ENCODE results near the gene PRR15L. TPM values are rescaled to one million over a fixed set of nuclear protein-coding genes. Genes with fewer than 3 reads are reported as not detected.
"Not testable (repeated sequence)": the region's sequence is repeated elsewhere in the genome, so short reads cannot be mapped to it uniquely, and the experiment has no call there.

Gene PRR15L
- total RNA-seq, 2 experiments from 2014 or later: not detected

DNA sequence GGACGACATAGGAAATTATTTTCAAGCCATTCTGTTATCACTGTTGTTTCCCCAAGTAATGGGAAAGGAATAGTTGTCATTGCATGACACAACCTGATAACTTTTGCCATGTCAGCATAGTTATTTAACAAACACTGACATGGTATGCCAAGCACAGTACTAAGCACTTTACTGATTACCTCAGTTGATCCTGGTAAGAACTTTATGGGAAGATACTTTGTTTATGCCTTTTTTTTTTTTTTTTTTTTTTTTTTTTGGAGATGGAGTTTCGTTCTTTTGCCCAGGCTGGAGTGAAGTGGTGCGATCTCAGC, 32.0 kb downstream of the PRR15L start:
- H3K4me3 Mint-ChIP-seq: no peak overlapping the region
- DNase-seq: no peak
- CTCF ChIA-PET: no interaction called here
- no peaks in the 10 kb centered on the region for H3K9me3 Mint-ChIP-seq
- no peaks in the 10 kb centered on the region for H3K27me3 Mint-ChIP-seq (ENCODE audit: low read depth)
- no peak overlapping the region for H3K27ac Mint-ChIP-seq
- H3K36me3 Mint-ChIP-seq (ENCODE audit: low read depth): peaks cover 23% of the 10 kb centered on the region
- intact Hi-C loops (cut with micrococcal nuclease): no loop called here
- H3K4me1 Mint-ChIP-seq (ENCODE audit: low read depth): no peaks in the 10 kb centered on the region

DNA sequence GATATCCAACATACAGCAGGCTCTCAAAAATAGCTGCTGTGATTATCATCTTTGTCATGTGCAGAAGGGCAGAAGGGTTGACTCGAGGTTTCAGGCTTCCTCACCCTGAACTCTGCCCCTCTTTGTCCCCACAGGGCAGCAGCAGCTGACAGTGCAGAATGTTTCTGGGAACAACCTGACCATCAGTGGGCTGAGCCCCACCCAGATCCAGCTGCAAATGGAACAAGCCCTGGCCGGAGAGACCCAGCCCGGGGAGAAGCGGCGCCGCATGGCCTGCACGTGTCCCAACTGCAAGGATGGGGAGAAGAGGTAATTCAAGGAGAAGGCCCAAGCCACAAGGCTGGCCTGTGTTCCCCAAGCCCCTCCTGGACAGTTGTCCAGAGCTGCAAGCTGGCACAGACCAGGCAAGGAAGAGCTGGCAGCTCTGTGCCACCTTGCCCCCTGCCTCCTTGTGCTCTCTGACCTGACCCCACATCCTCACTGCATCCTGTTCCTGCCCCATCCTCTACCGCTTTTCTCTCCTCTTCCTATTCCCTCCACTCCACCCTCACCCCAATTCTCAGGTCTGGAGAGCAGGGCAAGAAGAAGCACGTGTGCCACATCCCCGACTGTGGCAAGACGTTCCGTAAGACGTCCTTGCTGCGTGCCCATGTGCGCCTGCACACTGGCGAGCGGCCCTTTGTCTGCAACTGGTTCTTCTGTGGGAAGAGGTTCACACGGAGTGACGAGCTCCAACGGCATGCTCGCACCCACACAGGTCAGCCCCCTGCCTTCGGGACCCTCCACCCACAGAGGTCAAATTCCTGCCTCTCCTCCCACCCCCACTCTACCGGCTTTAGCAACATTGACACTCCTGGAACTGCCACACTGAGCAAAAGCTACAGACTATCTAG, 32.7 kb downstream of the PRR15L start:
- Mint-ChIP-seq H3K4me3 (no peak overlapping the region), H3K4me1 (ENCODE audit: low read depth) (no peaks in the 10 kb centered on the region), H3K9me3 (no peaks in the 10 kb centered on the region), H3K36me3 (ENCODE audit: low read depth) (peaks cover 23% of the 10 kb centered on the region), H3K27ac (no peak overlapping the region), H3K27me3 (ENCODE audit: low read depth) (no peaks in the 10 kb centered on the region)
- DNase-seq: no peak
- intact Hi-C loops (cut with micrococcal nuclease): no loop called here
- CTCF ChIA-PET: no interaction called here

DNA sequence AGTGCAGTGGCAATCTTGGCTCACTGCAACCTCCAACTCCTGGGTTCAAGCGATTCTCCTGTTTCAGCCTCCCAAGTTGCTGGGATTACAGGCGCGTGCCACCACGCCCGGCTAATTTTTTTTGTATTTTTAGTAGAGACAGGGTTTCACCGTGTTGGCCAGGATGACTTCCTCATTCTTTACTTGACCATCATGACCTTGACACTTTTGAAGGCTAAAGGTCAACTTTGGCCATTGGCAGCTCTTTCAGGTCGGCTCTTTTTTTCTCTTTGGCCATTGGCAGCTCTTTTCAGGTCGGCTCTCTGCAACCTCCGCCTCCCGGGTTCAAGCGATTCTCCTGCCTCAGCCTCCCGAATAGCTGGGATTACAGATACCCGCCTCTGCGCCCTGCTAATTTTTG, 37.8 kb downstream of the PRR15L start:
- H3K27me3 Mint-ChIP-seq (ENCODE audit: low read depth); intact Hi-C loops (cut with micrococcal nuclease); DNase-seq; H3K4me3 Mint-ChIP-seq; CTCF ChIA-PET; H3K27ac Mint-ChIP-seq; H3K9me3 Mint-ChIP-seq: not testable (repeated sequence)
- peaks cover 10% of the 10 kb centered on the region for H3K4me1 Mint-ChIP-seq (ENCODE audit: low read depth)
- peaks cover 20% of the 10 kb centered on the region for H3K36me3 Mint-ChIP-seq (ENCODE audit: low read depth)

DNA sequence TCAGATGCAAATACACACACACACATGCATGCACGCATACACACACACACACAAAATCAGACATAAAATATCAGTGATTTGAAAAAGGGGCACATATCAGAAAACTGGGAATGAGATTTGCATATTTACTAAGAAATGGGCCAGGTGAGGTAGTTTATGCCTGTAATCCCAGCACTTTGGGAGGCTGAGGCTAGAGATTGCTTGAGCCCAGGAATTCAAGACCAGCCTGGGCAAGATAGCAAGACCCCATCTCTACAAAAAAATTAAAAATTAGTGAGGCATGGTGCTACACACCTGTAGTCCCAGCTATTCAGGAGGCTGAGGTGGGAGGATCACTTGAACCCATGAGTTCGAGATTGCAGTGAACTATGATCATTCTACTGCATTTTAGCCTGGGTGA, 38.7 kb downstream of the PRR15L start:
- peaks cover 10% of the 10 kb centered on the region for H3K4me1 Mint-ChIP-seq (ENCODE audit: low read depth)
- H3K27ac Mint-ChIP-seq: no peak overlapping the region
- intact Hi-C loops (cut with micrococcal nuclease): no loop called here

DNA sequence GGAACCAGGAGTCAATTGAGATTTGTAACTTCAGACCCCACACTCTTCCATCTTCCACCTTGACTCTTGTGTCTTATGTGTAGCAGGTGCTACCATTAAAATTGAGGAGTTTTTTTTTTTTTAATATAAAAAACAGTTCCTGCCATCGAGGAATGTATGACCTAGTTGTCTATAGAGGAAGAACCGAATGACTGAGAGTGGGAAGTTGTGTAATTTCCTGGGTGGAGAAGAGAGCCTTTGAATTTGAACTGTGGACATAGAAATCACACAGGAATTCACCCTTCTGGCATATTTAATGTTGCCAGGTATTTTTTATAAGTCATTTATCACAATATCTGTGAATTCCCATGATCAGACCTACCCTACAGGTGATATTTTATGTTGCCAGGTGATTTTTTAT, 39.7 kb downstream of the PRR15L start:
- CTCF ChIA-PET: no interaction called here
- no peak overlapping the region for H3K4me3 Mint-ChIP-seq
- no peak for DNase-seq
- no peak overlapping the region for H3K27ac Mint-ChIP-seq
- no peaks in the 10 kb centered on the region for H3K9me3 Mint-ChIP-seq
- intact Hi-C loops (cut with micrococcal nuclease): no loop called here
- peaks cover 10% of the 10 kb centered on the region for H3K4me1 Mint-ChIP-seq (ENCODE audit: low read depth)
- H3K36me3 Mint-ChIP-seq (ENCODE audit: low read depth): peaks cover 10% of the 10 kb centered on the region
- H3K27me3 Mint-ChIP-seq (ENCODE audit: low read depth): no peaks in the 10 kb centered on the region

More for the DNA sequence above, 38.7 kb downstream of the PRR15L start:
- CTCF ChIA-PET: interaction anchor here (0.6 kb wide), 1 partner anchor 69 kb away, joined by 4 read pairs; no protein-coding TSS in a partner anchor
- no peak for DNase-seq
- H3K36me3 Mint-ChIP-seq (ENCODE audit: low read depth): peaks cover 16% of the 10 kb centered on the region
- H3K9me3 Mint-ChIP-seq: no peaks in the 10 kb centered on the region
- no peaks in the 10 kb centered on the region for H3K27me3 Mint-ChIP-seq (ENCODE audit: low read depth)
- H3K4me3 Mint-ChIP-seq: no peak overlapping the region

DNA sequence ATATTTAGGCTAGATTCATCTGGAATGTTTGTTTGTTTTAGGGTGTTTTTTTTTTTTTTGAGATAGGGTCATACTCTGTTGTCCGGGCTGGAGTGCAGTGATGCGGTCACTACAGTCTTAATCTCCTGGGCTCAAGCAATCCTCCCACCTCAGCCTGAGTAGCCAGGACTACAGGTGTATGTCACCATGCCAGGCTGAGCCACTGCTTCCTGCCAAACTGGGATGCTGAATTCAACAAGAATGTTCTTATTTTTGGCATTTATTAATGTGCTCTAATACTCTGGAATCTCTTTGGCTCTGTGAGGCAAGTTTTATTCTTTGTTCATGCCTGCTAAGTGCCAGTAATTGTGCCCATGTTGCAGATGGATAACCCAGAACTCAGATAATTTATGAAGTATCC, 40.1 kb downstream of the PRR15L start:
- DNase-seq: no peak
- no peaks in the 10 kb centered on the region for H3K9me3 Mint-ChIP-seq
- CTCF ChIA-PET: no interaction called here
- intact Hi-C loops (cut with micrococcal nuclease): no loop called here
- H3K4me3 Mint-ChIP-seq: no peak overlapping the region
- H3K36me3 Mint-ChIP-seq (ENCODE audit: low read depth): peaks cover 10% of the 10 kb centered on the region
- H3K4me1 Mint-ChIP-seq (ENCODE audit: low read depth): peaks cover 10% of the 10 kb centered on the region
- H3K27ac Mint-ChIP-seq: no peak overlapping the region
- no peaks in the 10 kb centered on the region for H3K27me3 Mint-ChIP-seq (ENCODE audit: low read depth)

DNA sequence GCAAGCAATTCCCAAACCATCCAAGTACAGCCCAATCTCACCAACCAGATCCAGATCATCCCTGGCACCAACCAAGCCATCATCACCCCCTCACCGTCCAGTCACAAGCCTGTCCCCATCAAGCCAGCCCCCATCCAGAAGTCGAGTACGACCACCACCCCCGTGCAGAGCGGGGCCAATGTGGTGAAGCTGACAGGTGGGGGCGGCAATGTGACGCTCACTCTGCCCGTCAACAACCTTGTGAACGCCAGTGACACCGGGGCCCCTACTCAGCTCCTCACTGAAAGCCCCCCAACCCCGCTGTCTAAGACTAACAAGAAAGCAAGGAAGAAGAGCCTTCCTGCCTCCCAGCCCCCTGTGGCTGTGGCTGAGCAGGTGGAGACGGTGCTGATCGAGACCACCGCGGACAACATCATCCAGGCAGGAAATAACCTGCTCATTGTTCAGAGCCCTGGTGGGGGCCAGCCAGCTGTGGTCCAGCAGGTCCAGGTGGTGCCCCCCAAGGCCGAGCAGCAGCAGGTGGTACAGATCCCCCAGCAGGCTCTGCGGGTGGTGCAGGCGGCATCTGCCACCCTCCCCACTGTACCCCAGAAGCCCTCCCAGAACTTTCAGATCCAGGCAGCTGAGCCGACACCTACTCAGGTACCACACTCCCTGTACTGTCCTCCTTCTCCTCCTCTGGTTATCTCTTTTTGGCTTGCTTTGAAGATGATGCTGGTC, 41.0 kb downstream of the PRR15L start:
- Mint-ChIP-seq H3K4me1 (ENCODE audit: low read depth) (peaks cover 10% of the 10 kb centered on the region), H3K27me3 (ENCODE audit: low read depth) (no peaks in the 10 kb centered on the region), H3K27ac (no peak overlapping the region), H3K4me3 (no peak overlapping the region), H3K36me3 (ENCODE audit: low read depth) (peaks cover 7% of the 10 kb centered on the region), H3K9me3 (no peaks in the 10 kb centered on the region)
- no peak for DNase-seq
- intact Hi-C loops (cut with micrococcal nuclease): no loop called here
- CTCF ChIA-PET: interaction anchor here (1.4 kb wide), 1 partner anchor 30 kb away, joined by 3 read pairs; no protein-coding TSS in a partner anchor

DNA sequence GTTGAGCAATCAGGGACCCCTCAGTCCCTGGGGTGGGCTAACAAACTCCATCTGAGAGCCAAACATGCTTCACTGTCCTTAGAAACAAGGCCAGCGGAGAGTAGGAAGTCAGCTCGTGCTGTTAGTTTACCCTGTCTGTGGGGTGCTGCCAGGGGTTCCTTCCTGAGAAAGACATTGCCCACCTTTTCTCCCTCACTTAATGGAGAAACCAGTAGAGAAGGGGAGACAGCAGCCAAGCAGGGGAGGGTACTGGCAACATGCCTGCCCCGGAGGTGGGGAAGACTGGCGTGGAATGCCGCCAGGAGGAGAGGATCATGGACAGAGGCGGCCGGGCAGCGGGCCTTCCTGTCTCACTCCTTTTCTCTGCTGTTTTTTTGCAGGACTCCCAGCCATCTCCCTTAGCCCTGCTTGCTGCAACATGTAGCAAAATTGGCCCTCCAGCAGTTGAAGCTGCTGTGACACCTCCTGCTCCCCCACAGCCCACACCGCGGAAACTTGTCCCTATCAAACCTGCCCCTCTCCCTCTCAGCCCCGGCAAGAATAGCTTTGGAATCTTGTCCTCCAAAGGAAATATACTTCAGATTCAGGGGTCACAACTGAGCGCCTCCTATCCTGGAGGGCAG, 41.8 kb downstream of the PRR15L start:
- no peaks in the 10 kb centered on the region for H3K27me3 Mint-ChIP-seq (ENCODE audit: low read depth)
- peaks cover 7% of the 10 kb centered on the region for H3K36me3 Mint-ChIP-seq (ENCODE audit: low read depth)
- DNase-seq: no peak
- CTCF ChIA-PET: interaction anchor here (1.4 kb wide), 1 partner anchor 31 kb away, joined by 3 read pairs; no protein-coding TSS in a partner anchor
- no peak overlapping the region for H3K27ac Mint-ChIP-seq
- no peaks in the 10 kb centered on the region for H3K9me3 Mint-ChIP-seq
- intact Hi-C loops (cut with micrococcal nuclease): no loop called here
- no peak overlapping the region for H3K4me3 Mint-ChIP-seq
- peaks cover 10% of the 10 kb centered on the region for H3K4me1 Mint-ChIP-seq (ENCODE audit: low read depth)

DNA sequence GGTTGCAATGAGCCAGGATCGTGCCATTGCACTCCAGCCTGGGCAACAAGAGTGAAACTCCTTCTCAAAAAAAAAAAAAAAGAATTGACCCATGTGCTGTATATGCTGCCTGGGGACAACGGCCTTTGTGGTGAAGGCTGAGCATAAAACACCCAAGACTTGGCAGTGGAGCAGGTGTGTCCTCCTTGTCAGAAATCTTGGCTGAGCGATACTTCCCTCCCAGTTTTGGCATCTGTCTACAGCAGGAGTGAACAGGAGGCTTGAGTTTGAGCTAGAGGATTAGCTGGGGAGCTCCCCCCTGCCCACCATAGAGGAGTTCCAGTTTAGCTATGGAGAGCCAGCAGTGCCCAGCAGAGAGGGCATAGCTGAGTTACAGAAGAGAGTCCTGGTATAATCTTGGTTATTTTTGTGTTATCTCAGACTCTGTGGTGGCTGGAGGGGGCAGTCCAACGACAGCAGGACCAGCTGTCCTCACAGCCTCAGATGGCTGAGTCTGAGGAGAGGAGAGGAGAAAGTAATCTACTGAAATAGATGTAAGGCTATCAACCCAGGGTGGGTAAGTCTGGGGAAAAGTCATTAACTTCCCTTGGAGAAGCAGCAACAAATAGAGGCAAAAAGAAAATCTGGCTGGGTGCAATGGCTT, 43.3 kb downstream of the PRR15L start:
- Mint-ChIP-seq H3K9me3 (no peaks in the 10 kb centered on the region), H3K27me3 (ENCODE audit: low read depth) (no peaks in the 10 kb centered on the region), H3K36me3 (ENCODE audit: low read depth) (peaks cover 5% of the 10 kb centered on the region), H3K27ac (no peak overlapping the region), H3K4me3 (no peak overlapping the region), H3K4me1 (ENCODE audit: low read depth) (peaks cover 9% of the 10 kb centered on the region)
- intact Hi-C loops (cut with micrococcal nuclease): no loop called here
- no peak for DNase-seq
- CTCF ChIA-PET: interaction anchor here (1.5 kb wide), 1 partner anchor 25 kb away, joined by 4 read pairs; no protein-coding TSS in a partner anchor

DNA sequence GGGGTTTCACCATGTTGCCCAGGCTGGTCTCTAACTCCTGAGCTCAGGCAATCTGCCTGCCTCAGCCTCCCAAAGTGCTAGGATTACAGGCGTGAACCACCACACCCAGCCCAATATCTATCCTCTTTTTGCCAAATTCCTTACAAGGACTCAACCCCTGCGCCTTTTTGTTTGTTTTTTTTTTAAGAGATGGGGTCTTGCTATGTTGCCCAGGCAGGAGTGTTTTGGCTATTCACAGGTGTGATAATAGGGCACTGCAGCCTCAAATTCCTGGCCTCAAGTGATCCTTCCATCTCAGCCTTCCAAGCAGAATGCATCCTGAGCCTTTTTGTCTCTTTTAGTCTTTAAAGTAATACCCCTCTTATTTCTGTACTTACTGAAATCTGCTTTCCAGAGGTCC, 44.6 kb downstream of the PRR15L start:
- peaks cover 9% of the 10 kb centered on the region for H3K36me3 Mint-ChIP-seq (ENCODE audit: low read depth)
- no peak for DNase-seq
- no peak overlapping the region for H3K4me3 Mint-ChIP-seq
- peaks cover 9% of the 10 kb centered on the region for H3K4me1 Mint-ChIP-seq (ENCODE audit: low read depth)
- no peak overlapping the region for H3K27ac Mint-ChIP-seq
- intact Hi-C loops (cut with micrococcal nuclease): no loop called here
- no peaks in the 10 kb centered on the region for H3K9me3 Mint-ChIP-seq
- H3K27me3 Mint-ChIP-seq (ENCODE audit: low read depth): no peaks in the 10 kb centered on the region
- CTCF ChIA-PET: interaction anchor here (1.5 kb wide), 1 partner anchor 23 kb away, joined by 4 read pairs; no protein-coding TSS in a partner anchor

DNA sequence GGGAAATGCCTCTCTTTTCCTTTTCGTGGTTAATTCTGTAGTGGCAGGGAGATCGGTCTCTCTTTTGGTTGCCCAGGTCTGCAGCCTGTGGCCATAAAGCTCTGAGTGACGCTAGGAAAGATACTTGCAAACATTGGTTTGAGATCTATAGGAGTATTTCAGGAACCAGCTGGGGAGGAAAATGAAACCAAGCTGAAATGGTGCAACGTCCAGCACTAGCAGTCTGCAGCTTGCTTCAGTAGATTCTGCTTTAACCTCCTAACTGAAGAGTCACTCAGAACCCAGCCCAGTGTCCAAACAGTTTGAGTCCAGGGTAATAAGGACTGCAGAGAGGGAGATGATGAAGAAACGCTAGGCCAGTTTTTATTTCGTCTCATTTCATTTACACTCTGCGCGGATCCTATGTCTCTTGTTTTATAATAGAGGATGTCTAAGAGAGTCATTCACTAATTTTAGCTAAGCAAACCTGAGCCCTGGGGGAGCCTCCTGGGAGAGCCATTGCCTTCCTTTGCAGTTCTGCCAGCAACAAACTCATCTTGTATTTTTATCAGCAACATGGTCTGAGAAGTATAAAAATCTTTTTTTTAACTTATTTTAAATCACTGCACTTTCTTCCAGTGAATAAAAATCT, 49.6 kb downstream of the PRR15L start:
- intact Hi-C loops (cut with micrococcal nuclease): no loop called here
- H3K9me3 Mint-ChIP-seq: no peaks in the 10 kb centered on the region

DNA sequence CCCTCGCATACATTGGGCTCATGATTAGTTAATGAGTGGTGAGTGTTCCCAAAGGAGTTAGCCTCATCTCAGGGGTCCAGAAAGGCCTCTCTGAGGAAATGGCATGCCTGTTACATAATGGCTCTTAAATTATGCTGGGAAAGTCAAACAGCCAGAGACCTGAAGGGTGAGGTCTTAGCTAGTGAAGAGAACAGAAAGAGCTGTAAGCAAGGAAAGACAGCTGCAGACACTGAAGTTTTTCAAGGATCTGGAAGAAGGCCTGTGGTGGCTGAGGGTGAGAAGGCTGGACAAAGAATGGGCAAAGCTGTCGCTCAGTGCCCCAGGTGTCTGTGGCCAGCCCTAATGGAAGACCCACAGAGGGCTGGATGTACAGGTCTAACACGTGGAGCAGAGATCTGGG, 51.2 kb downstream of the PRR15L start:
- CTCF ChIA-PET: interaction anchor here (1.7 kb wide), 1 partner anchor 40 kb away, joined by 6 read pairs; no protein-coding TSS in a partner anchor
- Mint-ChIP-seq H3K36me3 (ENCODE audit: low read depth) (peaks cover 12% of the 10 kb centered on the region), H3K9me3 (no peaks in the 10 kb centered on the region), H3K27me3 (ENCODE audit: low read depth) (no peaks in the 10 kb centered on the region), H3K4me1 (ENCODE audit: low read depth) (peaks cover 23% of the 10 kb centered on the region), H3K4me3 (no peak overlapping the region), H3K27ac (no peak overlapping the region)
- intact Hi-C loops (cut with micrococcal nuclease): no loop called here
- DNase-seq: no peak

More for the DNA sequence above, 49.6 kb downstream of the PRR15L start:
- H3K27ac Mint-ChIP-seq: no peak overlapping the region
- no peak for DNase-seq
- peaks cover 10% of the 10 kb centered on the region for H3K36me3 Mint-ChIP-seq (ENCODE audit: low read depth)
- CTCF ChIA-PET: interaction anchor here (1.3 kb wide), 1 partner anchor 18 kb away, joined by 3 read pairs; no protein-coding TSS in a partner anchor
- H3K27me3 Mint-ChIP-seq (ENCODE audit: low read depth): no peaks in the 10 kb centered on the region
- peaks cover 16% of the 10 kb centered on the region for H3K4me1 Mint-ChIP-seq (ENCODE audit: low read depth)
- H3K4me3 Mint-ChIP-seq: no peak overlapping the region

Data from activated naive CD4-positive, alpha-beta T cell treated with anti-CD3 and anti-CD28 coated beads for 36 hours (primary cell).